PC-9 (cell line): ENCODE measurements around the gene BRPF3. TPM values are rescaled to one million over a fixed set of nuclear protein-coding genes. Genes with fewer than 3 reads are reported as not detected.

Source experiments
- BruUV-seq: library from RNA; stranded (reverse); fragments of 400-500 nt; replicated peaks from 2 replicates; lab custom pipeline; 2021; lab: Mats Ljungman, UMichigan
- CTCF ChIA-PET: fragments of 300-600 bp; sonication (Branson Sonifier 250); formaldehyde crosslinking; loops from one replicate; lab custom pipeline; 2022; ENCODE audit warnings: antibody characterized with exemption; lab: Charles Lee
- POLR2A ChIA-PET: fragments of 300-600 bp; sonication (Branson Sonifier 250); formaldehyde crosslinking; loops from one replicate; lab custom pipeline; 2022; ENCODE audit warnings: antibody characterized with exemption; ENCODE audit not compliant: unreplicated experiment; lab: Charles Lee
- DNase-seq, 2 experiments: peaks; one replicate each; pipeline versions ENCODE4 v3.0.0 to v3.0.0-alpha.2; 2015 to 2022; ENCODE audit warnings: mixed read lengths in 1 of 2
- H2AFZ ChIP-seq: fragments of 200-600 bp; sonication (generic); 2 replicates; pipeline ENCODE4 v1.8.1; 2017; ENCODE audit warnings: antibody characterized with exemption
- H3F3A ChIP-seq: fragments of 200-600 bp; sonication (generic); 2 replicates; pipeline ENCODE4 v1.8.1; 2017; ENCODE audit warnings: antibody characterized with exemption, mild to moderate bottlenecking, low read depth; ENCODE audit not compliant: insufficient read depth
- H3K27ac ChIP-seq: fragments of 200-600 bp; sonication (generic); 2 replicates; pipeline ENCODE4 v1.6.1; 2016; ENCODE audit warnings: mixed run types
- H3K27me3 ChIP-seq: fragments of 200-600 bp; sonication (generic); 2 replicates; pipeline ENCODE4 v1.6.1; 2016; ENCODE audit warnings: low read depth, mixed run types; ENCODE audit not compliant: insufficient read depth
- H3K36me3 ChIP-seq: fragments of 200-600 bp; sonication (generic); 2 replicates; pipeline ENCODE4 v1.6.1; 2016; ENCODE audit warnings: low read depth, mixed run types
- H3K4me1 ChIP-seq: fragments of 200-600 bp; sonication (generic); replicated peaks from 2 replicates; pipeline ENCODE4 v1.6.1; 2016; ENCODE audit warnings: mixed run types; ENCODE audit not compliant: insufficient read depth
- H3K4me2 ChIP-seq: fragments of 200-600 bp; sonication (generic); 2 replicates; pipeline ENCODE4 v1.6.1; 2017; ENCODE audit warnings: mixed run types
- H3K4me3 ChIP-seq: fragments of 200-600 bp; sonication (generic); 2 replicates; pipeline ENCODE4 v1.6.1; 2016; ENCODE audit warnings: mixed run types
- H3K79me2 ChIP-seq: fragments of 200-600 bp; sonication (generic); 2 replicates; pipeline ENCODE4 v1.6.1; 2017; ENCODE audit warnings: low read depth, mixed run types
- H3K9me2 ChIP-seq: fragments of 200-600 bp; sonication (generic); 2 replicates; pipeline ENCODE4 v1.8.1; 2017; ENCODE audit warnings: mild to moderate bottlenecking; ENCODE audit not compliant: insufficient read depth
- H3K9me3 ChIP-seq: fragments of 200-600 bp; sonication (generic); 2 replicates; pipeline ENCODE4 v1.8.1; 2016; ENCODE audit warnings: low read depth; ENCODE audit not compliant: insufficient read depth
- H4K20me1 ChIP-seq: fragments of 200-600 bp; sonication (generic); 2 replicates; pipeline ENCODE4 v1.8.1; 2017; ENCODE audit not compliant: insufficient read depth
- EZH2 ChIP-seq: fragments of 200-600 bp; sonication (generic); IDR thresholded peaks from 2 replicates; pipeline ENCODE4 v1.8.0; 2017; ENCODE audit warnings: antibody characterized with exemption, low read depth
- intact Hi-C: fragments of 100-400 bp; cut with micrococcal nuclease; formaldehyde crosslinking; loops from one replicate; pipeline ENCODE4 v1.10.0; 2022; ENCODE audit not compliant: unreplicated experiment
- total RNA-seq: library from RNA; stranded (reverse); gene quantifications from 2 replicates; pipeline ENCODE4 v1.2.3, GENCODE V29; 2021
- TF ChIP-seq, protein P1 (sequence below): fragments of 200-600 bp; sonication (generic); conservative IDR thresholded peaks from 2 replicates; pipeline ENCODE4 v1.6.1; 2017; ENCODE audit warnings: mixed run types, antibody characterized with exemption, mild to moderate bottlenecking, moderate library complexity

BRPF3 gene
- total RNA-seq, 1 experiment from 2014 or later, result 32.3 TPM

GRCh38 chr6:36200998-36201596 is 4.6 kb downstream of the BRPF3 start:
- BruUV-seq, result no TSS peak
- CTCF ChIA-PET, result no interaction called here
- TF ChIP-seq, protein P1, sequence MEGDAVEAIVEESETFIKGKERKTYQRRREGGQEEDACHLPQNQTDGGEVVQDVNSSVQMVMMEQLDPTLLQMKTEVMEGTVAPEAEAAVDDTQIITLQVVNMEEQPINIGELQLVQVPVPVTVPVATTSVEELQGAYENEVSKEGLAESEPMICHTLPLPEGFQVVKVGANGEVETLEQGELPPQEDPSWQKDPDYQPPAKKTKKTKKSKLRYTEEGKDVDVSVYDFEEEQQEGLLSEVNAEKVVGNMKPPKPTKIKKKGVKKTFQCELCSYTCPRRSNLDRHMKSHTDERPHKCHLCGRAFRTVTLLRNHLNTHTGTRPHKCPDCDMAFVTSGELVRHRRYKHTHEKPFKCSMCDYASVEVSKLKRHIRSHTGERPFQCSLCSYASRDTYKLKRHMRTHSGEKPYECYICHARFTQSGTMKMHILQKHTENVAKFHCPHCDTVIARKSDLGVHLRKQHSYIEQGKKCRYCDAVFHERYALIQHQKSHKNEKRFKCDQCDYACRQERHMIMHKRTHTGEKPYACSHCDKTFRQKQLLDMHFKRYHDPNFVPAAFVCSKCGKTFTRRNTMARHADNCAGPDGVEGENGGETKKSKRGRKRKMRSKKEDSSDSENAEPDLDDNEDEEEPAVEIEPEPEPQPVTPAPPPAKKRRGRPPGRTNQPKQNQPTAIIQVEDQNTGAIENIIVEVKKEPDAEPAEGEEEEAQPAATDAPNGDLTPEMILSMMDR, result no peak
- no peak for TF ChIP-seq EZH2

DNA sequence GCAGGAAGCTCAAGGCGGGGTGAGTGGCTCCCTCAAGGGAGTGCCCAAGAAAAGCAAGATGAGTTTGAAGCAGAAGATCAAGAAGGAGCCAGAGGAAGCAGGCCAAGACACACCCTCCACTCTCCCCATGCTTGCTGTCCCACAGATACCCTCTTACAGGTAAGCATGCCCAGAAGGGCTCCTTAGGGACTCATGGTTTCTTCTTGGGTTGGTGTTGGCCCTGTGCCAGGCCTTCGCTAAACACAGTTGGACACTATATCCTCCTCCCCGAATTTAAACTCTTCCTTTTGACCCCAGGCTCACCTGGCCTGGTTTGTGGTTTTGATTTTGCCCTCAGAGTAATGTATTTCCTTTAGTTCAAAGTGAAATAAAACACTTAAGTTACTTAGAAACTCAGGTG is 5.1 kb downstream of the BRPF3 start:
- H3K79me2 ChIP-seq, result peaks cover 74% of the 10 kb centered on the region
- H3K4me2 ChIP-seq, result peak overlapping the region; percentile 16; the same call in 1 of the 2 replicates
- TF ChIP-seq EZH2, result no peak
- TF ChIP-seq, protein P1, result no peak
- H3F3A ChIP-seq, result no peaks in the 10 kb centered on the region
- H3K27ac ChIP-seq, result no peak overlapping the region
- peaks cover 11% of the 10 kb centered on the region for H3K4me1 ChIP-seq
- intact Hi-C loops, result no loop called here
- peaks cover 58% of the 10 kb centered on the region for H4K20me1 ChIP-seq
- H2AFZ ChIP-seq, result no peak overlapping the region
- H3K27me3 ChIP-seq, result no peaks in the 10 kb centered on the region
- DNase-seq, result no peak
- no peaks in the 10 kb centered on the region for H3K9me3 ChIP-seq
- no peak overlapping the region for H3K4me3 ChIP-seq
- H3K36me3 ChIP-seq, result peaks cover 39% of the 10 kb centered on the region
- ChIA-PET CTCF (no interaction called here), POLR2A (no interaction called here)
- no peaks in the 10 kb centered on the region for H3K9me2 ChIP-seq
- no TSS peak for BruUV-seq

More at GRCh38 chr6:36200998-36201596, 4.6 kb downstream of the BRPF3 start:
- DNase-seq, result no peak
- intact Hi-C loops, result no loop called here
- H3K4me2 ChIP-seq, result peak overlapping the region; percentile 16; the same call in 1 of the 2 replicates
- no peaks in the 10 kb centered on the region for H3K9me2 ChIP-seq
- H3K4me1 ChIP-seq, result peaks cover 11% of the 10 kb centered on the region
- H3K27ac ChIP-seq, result no peak overlapping the region
- H3K79me2 ChIP-seq, result peaks cover 74% of the 10 kb centered on the region
- no peaks in the 10 kb centered on the region for H3F3A ChIP-seq
- no peaks in the 10 kb centered on the region for H3K27me3 ChIP-seq
- peaks cover 58% of the 10 kb centered on the region for H4K20me1 ChIP-seq
- peaks cover 37% of the 10 kb centered on the region for H3K36me3 ChIP-seq
- no peaks in the 10 kb centered on the region for H3K9me3 ChIP-seq
- no peak overlapping the region for H3K4me3 ChIP-seq
- H2AFZ ChIP-seq, result no peak overlapping the region
- POLR2A ChIA-PET, result no interaction called here

DNA sequence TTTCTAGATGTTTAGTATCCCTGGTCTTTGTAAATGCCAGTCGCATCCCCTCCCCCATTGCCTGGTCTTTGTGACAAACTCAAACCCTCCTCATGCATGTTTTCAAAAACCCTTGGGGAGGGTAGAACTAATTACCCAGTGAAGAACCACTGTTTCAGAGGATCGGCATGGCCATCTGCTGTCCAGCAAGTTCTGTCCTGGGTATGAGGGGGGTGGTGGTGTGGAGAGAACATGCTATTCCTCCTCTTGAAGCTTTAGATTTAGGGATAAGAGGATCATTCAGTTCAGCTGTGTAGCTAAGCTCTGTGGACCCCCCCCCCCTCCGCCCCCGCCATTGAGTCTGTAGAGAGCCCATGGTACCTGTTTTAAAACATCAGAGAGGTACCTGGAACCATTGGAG is 5.6 kb downstream of the BRPF3 start:
- peaks cover 58% of the 10 kb centered on the region for H4K20me1 ChIP-seq
- no TSS peak for BruUV-seq
- POLR2A ChIA-PET, result no interaction called here

More for the DNA sequence above, 5.6 kb downstream of the BRPF3 start:
- peaks cover 74% of the 10 kb centered on the region for H3K79me2 ChIP-seq
- H3F3A ChIP-seq, result no peaks in the 10 kb centered on the region
- H3K36me3 ChIP-seq, result peaks cover 39% of the 10 kb centered on the region
- no peaks in the 10 kb centered on the region for H3K9me3 ChIP-seq
- H3K27me3 ChIP-seq, result no peaks in the 10 kb centered on the region
- CTCF ChIA-PET, result no interaction called here
- H3K4me1 ChIP-seq, result peaks cover 11% of the 10 kb centered on the region
- H3K4me3 ChIP-seq, result no peak overlapping the region
- TF ChIP-seq EZH2, result no peak
- TF ChIP-seq, protein P1, result no peak
- H3K4me2 ChIP-seq, result peak overlapping the region; percentile 16; the same call in 1 of the 2 replicates
- intact Hi-C loops, result no loop called here
- DNase-seq, result no peak
- no peak overlapping the region for H3K27ac ChIP-seq
- no peak overlapping the region for H2AFZ ChIP-seq
- H3K9me2 ChIP-seq, result no peaks in the 10 kb centered on the region
